GM23338 (cell line): ENCODE measurements around the gene PDCD2L.

Experiments
- CREB1 ChIP-seq: fragments of 250-450 bp; sonication (Bioruptor Pico); IDR thresholded peaks from 2 replicates; pipeline ENCODE4 v1.5.0; 2020; ENCODE audit warnings: low read depth, mild to moderate bottlenecking, moderate library complexity
- CTCF ChIP-seq, 2 experiments: fragments of 200-600 bp in 1 of 2; sonication (generic) in 1 of 2; conservative IDR thresholded peaks; 2 replicates each; pipeline versions ENCODE4 v1.5.1 to v1.6.1; 2016 to 2017; ENCODE audit warnings: antibody characterized with exemption in 2 of 2, low read depth in 2 of 2, mild to moderate bottlenecking in 2 of 2, moderate library complexity in 1 of 2
- ETS1 ChIP-seq: IDR thresholded peaks from 2 replicates; pipeline ENCODE4 v1.6.1; 2016; ENCODE audit warnings: antibody characterized with exemption
- EZH2 ChIP-seq: fragments of 200-600 bp; sonication (generic); IDR thresholded peaks from one replicate; pipeline ENCODE4 v1.8.0; 2017; ENCODE audit warnings: antibody characterized with exemption, mild to moderate bottlenecking, low read depth; ENCODE audit not compliant: unreplicated experiment
- EZH2phosphoT487 ChIP-seq: fragments of 200-600 bp; sonication (generic); IDR thresholded peaks from one replicate; pipeline ENCODE4 v1.8.1; 2018; ENCODE audit warnings: antibody characterized with exemption; ENCODE audit not compliant: unreplicated experiment
- JUNB ChIP-seq: IDR thresholded peaks from one replicate; pipeline ENCODE4 v1.6.1; 2016; ENCODE audit warnings: antibody characterized with exemption; ENCODE audit not compliant: unreplicated experiment
- NANOG ChIP-seq: IDR thresholded peaks from 2 replicates; pipeline ENCODE4 v1.6.1; 2016; ENCODE audit warnings: antibody characterized with exemption, borderline replicate concordance
- POLR2AphosphoS5 ChIP-seq: IDR thresholded peaks from 2 replicates; pipeline ENCODE4 v1.6.1; 2016; ENCODE audit warnings: antibody characterized with exemption, low read depth
- REST ChIP-seq: IDR thresholded peaks from one replicate; pipeline ENCODE4 v1.6.1; 2018; ENCODE audit warnings: antibody characterized with exemption; ENCODE audit not compliant: unreplicated experiment
- STAT1 ChIP-seq: IDR thresholded peaks from one replicate; pipeline ENCODE4 v1.6.1; 2016; ENCODE audit warnings: antibody characterized with exemption; ENCODE audit not compliant: unreplicated experiment
- ZNF114 ChIP-seq: fragments of 250-450 bp; sonication (Bioruptor Pico); IDR thresholded peaks from 2 replicates; pipeline ENCODE4 v1.5.0; 2020; ENCODE audit warnings: mild to moderate bottlenecking, moderate library complexity
- ZNF462 ChIP-seq: fragments of 250-450 bp; sonication (Bioruptor Pico); IDR thresholded peaks from 2 replicates; pipeline ENCODE4 v1.5.0; 2020; ENCODE audit warnings: mild to moderate bottlenecking, moderate library complexity

GRCh38 chr19:34431681-34432402, 27.6 kb downstream of the PDCD2L start:
- TF ChIP-seq POLR2AphosphoS5 (no peak), EZH2phosphoT487 (no peak), CTCF (conservative IDR thresholded peaks at IDR 0.05; ENCODE audit: low read depth in 2 of 2) (no peak), REST (no peak), STAT1 (no peak), EZH2 (no peak), CREB1 (CRISPR knock-in tag) (no peak), ZNF114 (CRISPR knock-in tag) (no peak), JUNB (no peak), ZNF462 (CRISPR knock-in tag) (no peak), ETS1 (no peak), NANOG (no peak)
